Astrocyte (in vitro differentiated cells and primary cell): Measurements from ENCODE around the gene IL3RA. TPM values are rescaled to one million over a fixed set of nuclear protein-coding genes. Genes with fewer than 3 reads are reported as not detected.

Experiments used
- DNase-seq: peaks from one replicate; pipeline ENCODE4 v3.0.0-alpha.2; 2010; ENCODE audit warnings: low read depth
- FAIRE-seq: peaks from 2 replicates; lab custom pipeline; 2011; peaks lifted over from hg19 to GRCh38; lab: Jason Lieb, UNC
- H2AFZ ChIP-seq: 2 replicates; pipeline ENCODE4 v1.6.0; 2012; ENCODE audit warnings: low read depth, low read length, inconsistent platforms
- H3K27ac ChIP-seq: 2 replicates; pipeline ENCODE4 v1.5.1; 2011; ENCODE audit warnings: low read depth, low read length, inconsistent platforms
- H3K27me3 ChIP-seq: 2 replicates; pipeline ENCODE4 v1.6.0; 2011; ENCODE audit warnings: low read length, inconsistent platforms; ENCODE audit not compliant: insufficient read depth
- H3K36me3 ChIP-seq: 2 replicates; pipeline ENCODE4 v1.5.1; 2011; ENCODE audit warnings: low read length, inconsistent platforms; ENCODE audit not compliant: insufficient read depth
- H3K4me1 ChIP-seq: 2 replicates; pipeline ENCODE4 v1.5.1; 2011; ENCODE audit warnings: low read length, inconsistent platforms; ENCODE audit not compliant: insufficient read depth
- H3K4me2 ChIP-seq: 2 replicates; pipeline ENCODE4 v1.6.0; 2012; ENCODE audit warnings: low read length, inconsistent platforms
- H3K4me3 ChIP-seq: 2 replicates; pipeline ENCODE4 v1.5.1; 2011; ENCODE audit warnings: low read depth, mild to moderate bottlenecking, low read length, inconsistent platforms; ENCODE audit not compliant: insufficient read depth
- H3K79me2 ChIP-seq: 2 replicates; pipeline ENCODE4 v1.6.0; 2012; ENCODE audit warnings: mild to moderate bottlenecking, low read length, inconsistent platforms; ENCODE audit not compliant: insufficient read depth
- H3K9ac ChIP-seq: 2 replicates; pipeline ENCODE4 v1.6.0; 2012; ENCODE audit warnings: mild to moderate bottlenecking, low read length, inconsistent platforms
- H3K9me3 ChIP-seq: 2 replicates; pipeline ENCODE4 v1.5.1; 2012; ENCODE audit warnings: low read depth, mild to moderate bottlenecking, low read length, inconsistent platforms; ENCODE audit not compliant: insufficient read depth
- H4K20me1 ChIP-seq: 2 replicates; pipeline ENCODE4 v1.6.0; 2012; ENCODE audit warnings: low read length, inconsistent platforms; ENCODE audit not compliant: insufficient read depth
- H3K27ac Mint-ChIP-seq: one replicate; pipeline ENCODE4 v1.8.0; 2021; ENCODE audit warnings: mild to moderate bottlenecking, mixed read lengths; ENCODE audit not compliant: unreplicated experiment
- H3K27me3 Mint-ChIP-seq: one replicate; pipeline ENCODE4 v1.8.0; 2021; ENCODE audit warnings: low read depth, mixed read lengths; ENCODE audit not compliant: unreplicated experiment
- H3K36me3 Mint-ChIP-seq: one replicate; pipeline ENCODE4 v1.8.0; 2021; ENCODE audit warnings: low read depth, mixed read lengths; ENCODE audit not compliant: unreplicated experiment
- H3K4me1 Mint-ChIP-seq: one replicate; pipeline ENCODE4 v1.8.0; 2021; ENCODE audit warnings: low read depth, mixed read lengths; ENCODE audit not compliant: unreplicated experiment
- H3K4me3 Mint-ChIP-seq: one replicate; pipeline ENCODE4 v1.8.0; 2021; ENCODE audit warnings: mild to moderate bottlenecking, moderate library complexity, mixed read lengths; ENCODE audit not compliant: unreplicated experiment
- H3K9me3 Mint-ChIP-seq: one replicate; pipeline ENCODE4 v1.8.0; 2021; ENCODE audit warnings: mild to moderate bottlenecking, mixed read lengths; ENCODE audit not compliant: unreplicated experiment
- EZH2 ChIP-seq: IDR thresholded peaks from 2 replicates; pipeline ENCODE4 v1.6.1; 2012; ENCODE audit warnings: mild to moderate bottlenecking, low read length, inconsistent platforms; ENCODE audit not compliant: insufficient read depth
- total RNA-seq: library from RNA; stranded (reverse); gene quantifications from 2 replicates; pipeline ENCODE4 v1.2.1, GENCODE V29; 2021
- TF ChIP-seq, protein P1 (sequence below): IDR thresholded peaks from 2 replicates; pipeline ENCODE4 v1.5.1; 2011; ENCODE audit warnings: low read depth, mild to moderate bottlenecking, inconsistent platforms, low read length, moderate library complexity; ENCODE audit not compliant: insufficient read depth

IL3RA gene
- total RNA-seq, 1 donor from 2014 or later = not detected

DNA sequence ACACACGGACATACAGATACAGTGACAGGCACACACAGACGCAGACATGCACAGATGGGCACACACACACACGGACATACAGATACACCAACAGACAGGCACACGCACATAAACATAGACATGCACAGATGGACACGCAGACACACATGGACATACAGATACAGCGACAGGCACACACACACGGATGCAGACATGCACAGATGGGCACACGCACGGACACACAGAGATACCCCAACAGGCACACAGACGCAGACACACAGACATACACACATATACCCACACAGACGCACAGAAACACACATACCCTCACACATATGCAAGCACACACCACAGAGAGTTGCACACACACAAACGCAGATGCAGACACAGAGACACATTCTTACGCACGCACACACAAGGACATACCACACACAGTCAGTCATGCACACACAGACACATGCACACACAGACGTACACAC lies 79.8 kb downstream of the IL3RA start:
- no peak overlapping the region for H3K4me2 ChIP-seq
- H3K4me3 Mint-ChIP-seq = no peak overlapping the region
- no peaks in the 10 kb centered on the region for H3K4me1 Mint-ChIP-seq
- no peaks in the 10 kb centered on the region for H3K4me1 ChIP-seq
- no peaks in the 10 kb centered on the region for H3K79me2 ChIP-seq
- H3K36me3 Mint-ChIP-seq = peaks cover 20% of the 10 kb centered on the region
- no peaks in the 10 kb centered on the region for H3K9me3 Mint-ChIP-seq
- no peak for DNase-seq
- H3K4me3 ChIP-seq = no peak overlapping the region
- H3K9ac ChIP-seq = no peak overlapping the region
- TF ChIP-seq EZH2 = no peak
- TF ChIP-seq, protein P1, sequence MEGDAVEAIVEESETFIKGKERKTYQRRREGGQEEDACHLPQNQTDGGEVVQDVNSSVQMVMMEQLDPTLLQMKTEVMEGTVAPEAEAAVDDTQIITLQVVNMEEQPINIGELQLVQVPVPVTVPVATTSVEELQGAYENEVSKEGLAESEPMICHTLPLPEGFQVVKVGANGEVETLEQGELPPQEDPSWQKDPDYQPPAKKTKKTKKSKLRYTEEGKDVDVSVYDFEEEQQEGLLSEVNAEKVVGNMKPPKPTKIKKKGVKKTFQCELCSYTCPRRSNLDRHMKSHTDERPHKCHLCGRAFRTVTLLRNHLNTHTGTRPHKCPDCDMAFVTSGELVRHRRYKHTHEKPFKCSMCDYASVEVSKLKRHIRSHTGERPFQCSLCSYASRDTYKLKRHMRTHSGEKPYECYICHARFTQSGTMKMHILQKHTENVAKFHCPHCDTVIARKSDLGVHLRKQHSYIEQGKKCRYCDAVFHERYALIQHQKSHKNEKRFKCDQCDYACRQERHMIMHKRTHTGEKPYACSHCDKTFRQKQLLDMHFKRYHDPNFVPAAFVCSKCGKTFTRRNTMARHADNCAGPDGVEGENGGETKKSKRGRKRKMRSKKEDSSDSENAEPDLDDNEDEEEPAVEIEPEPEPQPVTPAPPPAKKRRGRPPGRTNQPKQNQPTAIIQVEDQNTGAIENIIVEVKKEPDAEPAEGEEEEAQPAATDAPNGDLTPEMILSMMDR = no peak
- FAIRE-seq = no peak
- H3K27ac Mint-ChIP-seq = no peak overlapping the region
- H3K36me3 ChIP-seq = peaks cover 16% of the 10 kb centered on the region
- H3K27me3 Mint-ChIP-seq = no peaks in the 10 kb centered on the region
- no peaks in the 10 kb centered on the region for H3K27me3 ChIP-seq
- peaks cover 29% of the 10 kb centered on the region for H4K20me1 ChIP-seq
- no peak overlapping the region for H2AFZ ChIP-seq
- H3K9me3 ChIP-seq = peaks cover 3% of the 10 kb centered on the region
- H3K27ac ChIP-seq = no peak overlapping the region

DNA sequence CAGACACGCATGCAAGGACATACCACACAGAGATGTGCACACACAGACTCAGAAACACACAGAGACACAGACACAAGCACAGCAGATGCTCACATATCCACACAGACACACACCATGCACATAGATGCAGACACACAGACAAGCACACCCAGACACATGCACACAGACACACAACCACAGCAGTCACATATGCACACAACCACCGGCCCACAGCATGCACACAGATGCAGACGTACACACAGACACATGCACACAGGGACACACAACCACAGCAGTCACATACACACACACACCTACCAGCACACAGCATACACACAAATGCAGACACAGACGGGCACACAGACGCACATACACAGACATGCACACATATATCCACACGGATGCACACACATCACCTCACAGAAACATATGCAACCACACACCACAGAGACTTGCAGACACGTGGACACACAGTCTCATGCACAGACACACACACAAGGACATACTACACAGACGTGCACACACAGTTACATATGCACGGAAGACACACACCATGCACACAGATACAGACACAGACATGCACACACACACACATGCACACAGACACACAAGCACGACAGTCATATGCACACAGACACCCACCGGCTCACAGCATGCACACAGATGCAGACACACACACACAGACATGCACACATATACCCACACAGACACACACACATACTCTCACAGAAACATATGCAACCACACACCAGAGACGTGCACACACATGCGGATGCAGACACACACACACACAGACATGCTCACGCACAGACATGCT lies 80.6 kb downstream of the IL3RA start:
- peaks cover 25% of the 10 kb centered on the region for H3K36me3 Mint-ChIP-seq
- Histone ChIP-seq H3K27me3 (no peaks in the 10 kb centered on the region), H3K36me3 (peaks cover 13% of the 10 kb centered on the region), H3K27ac (no peak overlapping the region), H2AFZ (no peak overlapping the region), H3K4me1 (no peaks in the 10 kb centered on the region), H4K20me1 (peaks cover 28% of the 10 kb centered on the region), H3K9me3 (peaks cover 10% of the 10 kb centered on the region), H3K4me3 (no peak overlapping the region), H3K4me2 (no peak overlapping the region), H3K79me2 (no peaks in the 10 kb centered on the region), H3K9ac (no peak overlapping the region)
- TF ChIP-seq EZH2 = no peak
- TF ChIP-seq, protein P1 = no peak
- H3K27ac Mint-ChIP-seq = no peak overlapping the region
- no peak overlapping the region for H3K4me3 Mint-ChIP-seq
- H3K4me1 Mint-ChIP-seq = no peaks in the 10 kb centered on the region
- H3K27me3 Mint-ChIP-seq = no peaks in the 10 kb centered on the region
- H3K9me3 Mint-ChIP-seq = peaks cover 6% of the 10 kb centered on the region
- DNase-seq = no peak
- FAIRE-seq = no peak
